ENCODE results near the gene TNFRSF6B.

DNA sequence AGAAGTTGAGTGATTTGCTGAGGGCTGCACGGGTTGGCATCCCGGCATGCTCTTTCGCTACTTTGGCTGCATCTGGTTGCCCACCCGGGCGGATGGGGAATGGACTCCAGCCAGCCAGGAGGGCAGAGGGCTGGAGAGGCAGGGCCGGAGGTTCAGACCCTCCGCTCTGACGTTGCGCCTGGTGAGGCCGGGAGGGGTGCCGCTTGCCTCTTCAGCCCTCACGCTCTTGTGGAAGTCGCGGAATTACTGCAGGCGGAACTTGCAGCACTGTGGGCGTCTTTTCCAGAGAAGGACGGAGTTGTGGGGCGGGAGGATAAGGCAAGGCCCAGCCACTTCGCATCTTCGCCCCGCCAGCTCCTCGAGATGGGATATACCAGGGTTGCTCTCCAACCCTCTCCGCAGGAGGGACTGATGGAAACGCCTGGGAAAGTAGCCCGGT, 37.7 kb upstream of the TNFRSF6B start:
- no peak for TF ChIP-seq OSR1 (CRISPR knock-in tag; IDR thresholded peaks at IDR 0.05)
- TF ChIP-seq RARB (CRISPR knock-in tag; IDR thresholded peaks at IDR 0.05) = no peak
- no peak for TF ChIP-seq ARNTL (CRISPR knock-in tag; IDR thresholded peaks at IDR 0.05; ENCODE audit: borderline replicate concordance, low read depth)
- no peak for TF ChIP-seq SNAI2 (CRISPR knock-in tag; IDR thresholded peaks at IDR 0.05)
- TF ChIP-seq, protein P1, sequence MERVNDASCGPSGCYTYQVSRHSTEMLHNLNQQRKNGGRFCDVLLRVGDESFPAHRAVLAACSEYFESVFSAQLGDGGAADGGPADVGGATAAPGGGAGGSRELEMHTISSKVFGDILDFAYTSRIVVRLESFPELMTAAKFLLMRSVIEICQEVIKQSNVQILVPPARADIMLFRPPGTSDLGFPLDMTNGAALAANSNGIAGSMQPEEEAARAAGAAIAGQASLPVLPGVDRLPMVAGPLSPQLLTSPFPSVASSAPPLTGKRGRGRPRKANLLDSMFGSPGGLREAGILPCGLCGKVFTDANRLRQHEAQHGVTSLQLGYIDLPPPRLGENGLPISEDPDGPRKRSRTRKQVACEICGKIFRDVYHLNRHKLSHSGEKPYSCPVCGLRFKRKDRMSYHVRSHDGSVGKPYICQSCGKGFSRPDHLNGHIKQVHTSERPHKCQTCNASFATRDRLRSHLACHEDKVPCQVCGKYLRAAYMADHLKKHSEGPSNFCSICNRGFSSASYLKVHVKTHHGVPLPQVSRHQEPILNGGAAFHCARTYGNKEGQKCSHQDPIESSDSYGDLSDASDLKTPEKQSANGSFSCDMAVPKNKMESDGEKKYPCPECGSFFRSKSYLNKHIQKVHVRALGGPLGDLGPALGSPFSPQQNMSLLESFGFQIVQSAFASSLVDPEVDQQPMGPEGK (CRISPR knock-in tag; IDR thresholded peaks at IDR 0.05; ENCODE audit: borderline replicate concordance) = no peak
- TF ChIP-seq ZNF565 (CRISPR knock-in tag; conservative IDR thresholded peaks at IDR 0.05; ENCODE audit: low read depth) = no peak
- no peak for TF ChIP-seq CSDC2 (CRISPR knock-in tag; IDR thresholded peaks at IDR 0.05)
- TF ChIP-seq ZFP3 (CRISPR knock-in tag; IDR thresholded peaks at IDR 0.05) = no peak
- TF ChIP-seq TCF4 (CRISPR knock-in tag; IDR thresholded peaks at IDR 0.05; ENCODE audit: borderline replicate concordance) = no peak
- TF ChIP-seq, protein P2, sequence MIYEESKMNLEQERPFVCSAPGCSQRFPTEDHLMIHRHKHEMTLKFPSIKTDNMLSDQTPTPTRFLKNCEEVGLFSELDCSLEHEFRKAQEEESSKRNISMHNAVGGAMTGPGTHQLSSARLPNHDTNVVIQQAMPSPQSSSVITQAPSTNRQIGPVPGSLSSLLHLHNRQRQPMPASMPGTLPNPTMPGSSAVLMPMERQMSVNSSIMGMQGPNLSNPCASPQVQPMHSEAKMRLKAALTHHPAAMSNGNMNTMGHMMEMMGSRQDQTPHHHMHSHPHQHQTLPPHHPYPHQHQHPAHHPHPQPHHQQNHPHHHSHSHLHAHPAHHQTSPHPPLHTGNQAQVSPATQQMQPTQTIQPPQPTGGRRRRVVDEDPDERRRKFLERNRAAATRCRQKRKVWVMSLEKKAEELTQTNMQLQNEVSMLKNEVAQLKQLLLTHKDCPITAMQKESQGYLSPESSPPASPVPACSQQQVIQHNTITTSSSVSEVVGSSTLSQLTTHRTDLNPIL (CRISPR knock-in tag; IDR thresholded peaks at IDR 0.05; ENCODE audit: low read depth) = no peak
- no peak for TF ChIP-seq ZC3H10 (CRISPR knock-in tag; IDR thresholded peaks at IDR 0.05)
- TF ChIP-seq, protein P3, sequence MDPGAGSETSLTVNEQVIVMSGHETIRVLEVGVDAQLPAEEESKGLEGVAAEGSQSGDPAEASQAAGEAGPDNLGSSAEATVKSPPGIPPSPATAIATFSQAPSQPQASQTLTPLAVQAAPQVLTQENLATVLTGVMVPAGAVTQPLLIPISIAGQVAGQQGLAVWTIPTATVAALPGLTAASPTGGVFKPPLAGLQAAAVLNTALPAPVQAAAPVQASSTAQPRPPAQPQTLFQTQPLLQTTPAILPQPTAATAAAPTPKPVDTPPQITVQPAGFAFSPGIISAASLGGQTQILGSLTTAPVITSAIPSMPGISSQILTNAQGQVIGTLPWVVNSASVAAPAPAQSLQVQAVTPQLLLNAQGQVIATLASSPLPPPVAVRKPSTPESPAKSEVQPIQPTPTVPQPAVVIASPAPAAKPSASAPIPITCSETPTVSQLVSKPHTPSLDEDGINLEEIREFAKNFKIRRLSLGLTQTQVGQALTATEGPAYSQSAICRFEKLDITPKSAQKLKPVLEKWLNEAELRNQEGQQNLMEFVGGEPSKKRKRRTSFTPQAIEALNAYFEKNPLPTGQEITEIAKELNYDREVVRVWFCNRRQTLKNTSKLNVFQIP (CRISPR knock-in tag; IDR thresholded peaks at IDR 0.05; ENCODE audit: borderline replicate concordance, low read depth) = no peak

Measured in SK-N-SH treated with all-trans-retinoic acid at 6 μM for 48 hours (cell line).